GM21528 (cell line): ENCODE measurements around the gene DDAH1.
"Not testable (repeated sequence)": the region's sequence is repeated elsewhere in the genome, so short reads cannot be mapped to it uniquely, and the experiment has no call there.

ENCODE experiments used
- ATAC-seq: cut with Tn5 transposase; IDR thresholded peaks from one replicate; pipeline ENCODE4 v1.9.1; 2021; ENCODE audit warnings: mild to moderate bottlenecking, moderate library complexity; ENCODE audit not compliant: unreplicated experiment, low FRiP score

DDAH1 gene

DNA sequence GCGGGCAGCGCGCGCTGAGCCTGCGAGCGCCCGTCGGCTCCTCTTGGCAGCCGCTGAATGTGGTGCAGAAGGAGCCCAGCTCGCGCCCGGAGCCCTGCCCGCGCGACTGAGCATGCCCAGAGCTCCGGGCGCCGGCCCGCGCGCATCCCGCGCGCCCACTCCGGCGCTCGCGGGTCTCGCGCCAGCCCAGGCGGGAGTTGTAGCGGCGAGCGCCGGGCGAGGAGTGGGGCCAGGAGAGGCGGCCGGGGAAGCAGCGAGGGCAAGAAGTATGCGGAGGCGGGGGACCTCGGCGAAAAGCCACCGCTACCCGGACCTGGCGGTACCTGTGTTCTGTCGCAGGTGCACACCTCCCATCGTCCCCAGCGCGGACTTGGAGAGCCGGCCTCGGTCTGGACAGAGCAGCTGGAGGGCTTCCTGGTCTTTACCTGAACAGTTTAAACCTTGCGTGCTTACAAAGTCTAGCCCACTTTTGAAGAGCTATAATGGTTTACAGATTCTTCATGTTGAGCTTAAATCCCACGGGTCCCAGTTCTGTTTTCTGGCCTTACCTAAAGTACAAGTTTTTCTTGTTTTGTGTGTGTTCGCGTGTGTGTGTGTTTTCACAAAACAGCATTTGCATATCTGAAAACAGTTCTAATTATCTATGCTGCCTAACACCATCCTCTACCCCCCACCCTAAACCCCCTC lies at the start of gene DDAH1:
Gene DDAH1, minus strand, starts transcription at position 61 of the 687 bp plus-strand sequence. CDS start 114 bp downstream, outside the sequence.
- peak; percentile 60 for ATAC-seq

- not testable (repeated sequence) for ATAC-seq
Measured at GRCh38 chr1:85513998-85514397, 49.0 kb upstream of the DDAH1 start.

GRCh38 chr1:85504417-85504816 lies 39.5 kb upstream of the DDAH1 start:
- ATAC-seq: no peak

DNA sequence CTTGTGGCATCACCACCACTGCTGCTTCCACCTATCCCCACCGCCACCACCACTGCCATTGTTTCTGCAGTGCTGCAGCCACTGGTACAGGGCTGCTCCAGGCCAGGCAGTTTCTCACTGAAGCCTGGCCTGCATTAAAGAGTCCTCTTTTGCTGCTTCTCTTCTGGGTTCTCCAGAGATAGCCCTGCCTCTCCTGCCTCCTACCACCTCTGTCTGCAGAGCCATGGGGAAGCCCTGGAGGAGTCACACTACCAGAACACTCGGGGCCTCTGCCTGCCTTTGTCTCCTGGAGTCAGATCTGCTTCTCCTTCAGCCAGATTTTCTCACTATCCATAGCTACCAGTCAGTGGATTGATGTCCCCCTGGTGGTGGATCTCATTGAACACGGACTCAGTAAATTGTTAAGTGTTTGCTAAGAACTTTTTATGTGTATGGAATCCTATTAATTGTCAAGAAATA lies 37.7 kb upstream of the DDAH1 start:
- no peak for ATAC-seq

DNA sequence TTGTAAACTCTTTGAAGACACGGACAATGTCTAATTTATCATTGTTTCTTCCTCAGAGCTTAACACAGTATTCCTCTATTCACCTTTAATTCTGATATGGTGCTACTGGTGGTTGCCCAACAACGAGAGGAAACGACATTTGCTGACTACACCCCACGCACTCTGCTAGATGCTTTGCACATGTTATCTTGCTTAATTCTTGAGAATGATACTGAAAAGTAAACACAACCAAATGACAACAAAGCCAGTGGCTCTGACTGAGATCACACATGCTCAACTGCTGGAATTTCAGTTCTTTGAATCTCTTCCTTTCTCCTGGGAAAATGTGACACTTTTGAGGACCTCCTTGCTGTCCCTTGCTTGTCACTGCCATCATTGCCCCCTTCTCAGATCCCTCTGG lies 37.2 kb upstream of the DDAH1 start:
- no peak for ATAC-seq

GRCh38 chr1:85501355-85501898 lies 36.5 kb upstream of the DDAH1 start:
- no peak for ATAC-seq

- no peak for ATAC-seq
Measured at GRCh38 chr1:85496941-85497582, 32.1 kb upstream of the DDAH1 start.

GRCh38 chr1:85495556-85495955 lies 30.6 kb upstream of the DDAH1 start:
- no peak for ATAC-seq

- no peak for ATAC-seq
Measured at GRCh38 chr1:85494904-85495266, 29.9 kb upstream of the DDAH1 start.

- no peak for ATAC-seq
Measured at GRCh38 chr1:85494074-85494903, 29.3 kb upstream of the DDAH1 start.

DNA sequence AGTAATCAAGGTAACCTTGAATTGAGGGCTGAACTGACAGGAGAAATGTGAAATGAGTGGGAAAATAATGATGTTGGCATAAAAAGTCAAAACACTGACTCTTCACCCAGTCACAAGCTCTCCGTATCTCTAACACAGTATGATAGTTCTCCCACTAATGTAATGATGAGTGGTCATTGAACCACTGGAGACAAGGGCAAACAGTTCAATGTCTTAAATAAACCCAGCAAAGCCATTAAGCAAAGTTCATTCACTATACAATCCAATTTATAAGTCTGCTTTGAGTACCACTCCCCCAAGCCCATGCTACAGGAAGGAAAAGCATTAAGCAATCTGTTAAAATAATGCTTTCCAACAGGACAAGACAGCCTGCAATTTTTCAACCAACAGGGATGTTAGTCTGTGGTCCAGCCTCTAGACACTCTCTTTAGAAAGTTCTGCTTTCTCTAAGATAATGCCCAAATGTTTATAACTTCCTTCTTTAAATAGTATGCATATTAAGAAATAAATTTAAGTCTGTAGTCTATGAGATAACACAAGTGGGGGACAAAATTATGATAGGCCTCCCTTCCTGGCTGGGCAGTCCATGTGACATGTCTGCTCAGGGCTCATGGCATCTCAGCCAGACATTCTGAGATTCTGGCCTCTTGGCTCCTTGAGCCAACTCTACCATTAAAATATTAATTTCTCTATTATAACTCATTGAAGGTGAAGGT lies 25.5 kb upstream of the DDAH1 start:
- no peak for ATAC-seq

DNA sequence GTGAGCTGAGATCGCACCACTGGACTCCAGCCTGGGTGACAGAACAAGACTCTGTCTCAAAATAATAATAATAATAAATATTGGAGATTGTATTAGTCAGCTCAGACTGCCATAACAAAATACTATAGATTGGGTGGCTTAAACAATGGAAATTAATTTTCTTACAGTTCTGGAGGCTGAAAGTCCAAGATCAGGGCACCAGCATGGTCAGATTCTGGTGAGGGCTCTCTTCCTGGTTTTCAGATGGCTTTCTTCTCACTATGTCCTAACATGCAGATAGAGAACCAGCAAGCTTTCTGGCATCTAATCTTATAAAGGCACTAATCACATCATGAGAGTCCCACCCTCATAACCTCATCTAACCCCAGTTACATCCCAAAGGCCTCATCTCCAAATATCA lies 23.2 kb upstream of the DDAH1 start:
- ATAC-seq: no peak

DNA sequence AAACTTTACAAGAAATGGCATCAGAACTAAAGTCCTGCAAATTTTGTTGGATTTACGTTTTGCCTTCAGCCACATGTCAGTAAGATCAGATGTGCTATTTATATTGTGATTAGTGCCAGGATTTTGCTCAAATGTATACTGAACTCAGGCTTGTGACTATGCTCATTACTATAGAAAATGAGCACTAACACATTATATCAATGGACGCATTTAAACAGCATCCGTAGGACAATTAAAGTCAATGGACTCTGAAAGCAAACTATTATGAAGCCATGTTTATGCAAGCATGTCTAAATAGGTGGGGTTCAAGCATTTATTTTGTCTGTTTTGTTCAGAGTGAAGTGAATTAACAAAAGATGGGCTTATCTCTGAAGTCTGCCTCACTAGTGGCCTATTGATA lies 20.6 kb upstream of the DDAH1 start:
- ATAC-seq: no peak

- no peak for ATAC-seq
Measured at GRCh38 chr1:85484716-85485115, 19.8 kb upstream of the DDAH1 start.

GRCh38 chr1:85484264-85484663 lies 19.3 kb upstream of the DDAH1 start:
- no peak for ATAC-seq

DNA sequence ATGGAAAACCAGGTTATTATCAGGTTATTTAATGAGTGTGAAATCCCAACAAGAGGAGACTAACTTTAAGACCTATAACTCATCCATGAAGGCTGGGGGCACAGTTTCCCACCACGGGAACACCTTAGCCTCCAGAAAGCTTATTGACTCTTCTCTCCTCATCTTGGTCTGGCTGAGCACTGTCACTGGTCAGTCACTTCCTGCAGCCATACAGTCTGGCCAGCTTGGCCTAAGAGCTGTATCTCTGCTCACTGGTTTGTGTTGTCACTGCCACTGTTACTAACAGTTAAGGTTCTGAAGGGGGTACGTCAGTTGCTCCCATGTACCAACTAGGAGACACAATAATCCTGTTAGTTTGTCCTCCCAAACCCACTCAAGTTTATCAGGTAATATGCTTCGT lies 16.7 kb upstream of the DDAH1 start:
- ATAC-seq: no peak

GRCh38 chr1:85480566-85480965 lies 15.6 kb upstream of the DDAH1 start:
- ATAC-seq: no peak

DNA sequence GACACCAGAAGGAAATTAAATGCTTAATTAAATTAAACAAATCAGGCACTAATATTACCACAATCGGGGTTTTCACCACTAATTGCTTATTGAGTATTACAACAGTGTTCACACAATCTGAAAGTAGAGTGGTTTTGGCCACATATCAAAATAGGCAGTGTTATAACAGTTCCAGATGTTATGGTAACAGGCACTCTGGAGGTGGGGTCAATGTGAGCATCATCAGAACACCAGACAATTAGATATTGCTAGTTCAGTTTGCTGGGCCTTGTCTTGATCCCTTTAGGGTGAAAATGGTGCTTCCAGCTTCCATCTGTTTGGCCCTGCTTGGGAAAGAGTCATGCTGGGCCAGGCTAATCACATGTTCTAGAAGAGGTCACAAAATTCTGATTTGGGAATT lies 14.5 kb upstream of the DDAH1 start:
- no peak for ATAC-seq

GRCh38 chr1:85478366-85478765 lies 13.4 kb upstream of the DDAH1 start:
- ATAC-seq: no peak

DNA sequence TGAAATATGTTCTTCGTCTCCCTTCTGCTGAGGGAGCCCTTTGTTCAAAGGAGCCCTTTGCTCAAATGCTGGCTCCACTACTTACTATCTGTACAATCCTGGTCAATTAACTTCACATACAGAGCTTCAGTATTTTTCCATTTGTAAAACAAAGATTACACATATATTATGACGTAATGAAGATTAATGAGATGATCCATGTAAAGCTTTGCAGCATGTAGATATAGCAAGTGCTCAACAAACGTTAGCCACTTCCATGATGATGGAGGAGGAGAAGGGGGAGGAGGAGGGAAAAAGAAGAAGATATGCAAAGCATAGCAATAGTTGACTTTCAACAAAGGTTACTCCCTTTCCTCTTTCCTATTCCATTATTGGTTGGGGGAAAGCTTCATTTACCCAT lies 10.1 kb upstream of the DDAH1 start:
- ATAC-seq: no peak

GRCh38 chr1:85473390-85473789 lies 8.4 kb upstream of the DDAH1 start:
- ATAC-seq: no peak
